DND-41 (cell line): ENCODE data around the gene RUNX1.

Experiments used
- ATAC-seq: fragments of 200-7000 bp; cut with Tn5 transposase; 3 replicates; pipeline ENCODE4 v1.9.1; 2021; ENCODE audit warnings: low read depth; ENCODE audit not compliant: insufficient read depth
- DNase-seq: peaks from one replicate; pipeline ENCODE4 v3.0.0-alpha.2; 2020
- H2AFZ ChIP-seq: 2 replicates; pipeline ENCODE4 v1.6.0; 2012; ENCODE audit warnings: low read depth, low read length
- H3K27ac ChIP-seq: 2 replicates; pipeline ENCODE4 v1.5.1; 2012; ENCODE audit warnings: low read length, inconsistent platforms
- H3K27me3 ChIP-seq: fragments of 200-600 bp; sonication (generic); 2 replicates; pipeline ENCODE4 v1.6.0; 2012; ENCODE audit warnings: low read length, mild to moderate bottlenecking, inconsistent platforms; ENCODE audit not compliant: insufficient read depth, poor library complexity
- H3K36me3 ChIP-seq: 2 replicates; pipeline ENCODE4 v1.5.1; 2012; ENCODE audit warnings: low read length, inconsistent platforms; ENCODE audit not compliant: insufficient read depth
- H3K4me1 ChIP-seq: 2 replicates; pipeline ENCODE4 v1.5.1; 2012; ENCODE audit warnings: mild to moderate bottlenecking, low read length; ENCODE audit not compliant: insufficient read depth
- H3K4me2 ChIP-seq: 2 replicates; pipeline ENCODE4 v1.6.0; 2012; ENCODE audit warnings: mild to moderate bottlenecking, moderate library complexity, low read length, inconsistent platforms; ENCODE audit not compliant: insufficient read depth
- H3K4me3 ChIP-seq, 2 experiments: fragments of 200-600 bp in 1 of 2; shearing (Covaris generic) in 1 of 2; 2 replicates each; pipeline ENCODE4 v1.5.1; 2012 to 2016; ENCODE audit warnings: inconsistent platforms in 2 of 2, low read length in 2 of 2, mild to moderate bottlenecking in 2 of 2, low read depth in 1 of 2, moderate library complexity in 1 of 2
- H3K79me2 ChIP-seq: 2 replicates; pipeline ENCODE4 v1.6.0; 2012; ENCODE audit warnings: low read length, inconsistent platforms; ENCODE audit not compliant: insufficient read depth
- H3K9ac ChIP-seq: 2 replicates; pipeline ENCODE4 v1.6.0; 2012; ENCODE audit warnings: low read depth, mild to moderate bottlenecking, inconsistent platforms, low read length, moderate library complexity
- H3K9me3 ChIP-seq: 2 replicates; pipeline ENCODE4 v1.5.1; 2012; ENCODE audit warnings: low read length, moderate library complexity, mild to moderate bottlenecking, inconsistent platforms; ENCODE audit not compliant: insufficient read depth, severe bottlenecking
- H4K20me1 ChIP-seq: 2 replicates; pipeline ENCODE4 v1.6.0; 2012; ENCODE audit warnings: low read length; ENCODE audit not compliant: insufficient read depth
- CTCF ChIP-seq: IDR thresholded peaks from 2 replicates; pipeline ENCODE4 v1.5.1; 2012; ENCODE audit warnings: borderline replicate concordance, low read length, moderate library complexity, mild to moderate bottlenecking; ENCODE audit not compliant: poor library complexity, severe bottlenecking; ENCODE audit errors: extremely low read depth
- EZH2 ChIP-seq: IDR thresholded peaks from 3 replicates; pipeline ENCODE4 v1.6.1; 2012; ENCODE audit warnings: borderline replicate concordance, low read depth, mild to moderate bottlenecking, moderate library complexity, low read length, inconsistent platforms; ENCODE audit not compliant: severe bottlenecking

Gene RUNX1

GRCh38 chr21:34867785-34868184, 181.3 kb downstream of the RUNX1 start:
- TF ChIP-seq EZH2 (no peak), CTCF (no peak)
- H3K9ac ChIP-seq = no peak overlapping the region
- no peak overlapping the region for H2AFZ ChIP-seq
- no peaks in the 10 kb centered on the region for H3K27me3 ChIP-seq
- H3K4me3 ChIP-seq = no peak overlapping the region
- ATAC-seq (no peak), DNase-seq (no peak)
- peaks cover 98% of the 10 kb centered on the region for H3K79me2 ChIP-seq
- H3K4me1 ChIP-seq = no peaks in the 10 kb centered on the region
- no peaks in the 10 kb centered on the region for H3K9me3 ChIP-seq
- H4K20me1 ChIP-seq = peaks cover 91% of the 10 kb centered on the region
- H3K36me3 ChIP-seq = peaks cover 98% of the 10 kb centered on the region
- no peak overlapping the region for H3K4me2 ChIP-seq
- no peak overlapping the region for H3K27ac ChIP-seq

DNA sequence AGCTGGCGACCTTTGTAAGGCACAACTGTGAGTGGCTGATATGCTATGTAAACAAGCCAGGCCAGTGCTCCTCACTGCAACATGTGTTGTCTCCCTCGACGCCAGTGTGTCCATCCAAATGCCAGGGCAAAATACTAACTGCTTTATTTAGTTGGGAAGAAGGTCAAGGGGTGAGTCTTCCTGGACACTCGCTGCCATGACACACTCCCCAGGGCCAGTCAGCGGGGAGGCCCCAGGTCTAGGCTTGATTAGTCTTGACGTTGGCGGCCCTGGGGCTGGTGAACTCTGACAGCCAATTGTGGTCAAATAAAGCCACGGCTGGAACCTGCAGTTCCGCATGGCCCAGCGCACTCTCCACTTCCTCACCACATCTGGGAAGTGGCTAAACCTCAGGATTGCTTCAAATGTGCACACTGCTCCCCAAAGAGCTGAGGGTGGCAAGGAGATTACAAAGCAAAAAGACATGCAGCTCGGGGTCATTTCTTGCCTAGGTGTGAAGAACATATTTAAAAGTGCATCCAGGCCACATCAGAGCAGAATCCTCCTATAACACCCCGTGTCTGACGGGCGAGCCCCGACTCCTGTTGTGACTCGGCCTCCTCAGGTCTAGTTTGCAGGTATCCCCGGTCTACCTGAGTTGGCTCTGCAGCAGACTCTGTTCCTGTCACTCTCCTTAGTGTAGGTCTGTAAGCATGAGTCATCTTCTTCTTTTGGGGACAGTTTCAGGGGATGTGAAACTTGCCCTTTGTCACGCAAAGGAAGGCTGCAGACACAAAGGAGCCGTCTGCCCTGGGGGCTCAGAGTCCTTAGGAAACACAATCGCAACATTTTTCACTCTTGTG, 183.5 kb downstream of the RUNX1 start:
- DNase-seq (no peak), ATAC-seq (no peak)
- Histone ChIP-seq H3K4me1 (no peaks in the 10 kb centered on the region), H2AFZ (no peak overlapping the region), H4K20me1 (peaks cover 91% of the 10 kb centered on the region), H3K4me2 (no peak overlapping the region), H3K9me3 (no peaks in the 10 kb centered on the region), H3K36me3 (peaks cover 99% of the 10 kb centered on the region), H3K27ac (no peak overlapping the region), H3K9ac (no peak overlapping the region), H3K27me3 (no peaks in the 10 kb centered on the region), H3K4me3 (no peak overlapping the region), H3K79me2 (peaks cover 98% of the 10 kb centered on the region)
- TF ChIP-seq EZH2 = no peak
- TF ChIP-seq CTCF = no peak

GRCh38 chr21:34864370-34865149, 184.5 kb downstream of the RUNX1 start:
- TF ChIP-seq CTCF = no peak
- no peak for TF ChIP-seq EZH2
- Histone ChIP-seq H3K79me2 (peaks cover 98% of the 10 kb centered on the region), H3K36me3 (peaks cover 99% of the 10 kb centered on the region), H3K9ac (no peak overlapping the region), H3K4me2 (no peak overlapping the region), H2AFZ (no peak overlapping the region), H4K20me1 (peaks cover 83% of the 10 kb centered on the region), H3K27me3 (no peaks in the 10 kb centered on the region), H3K4me3 (no peak overlapping the region), H3K4me1 (no peaks in the 10 kb centered on the region), H3K27ac (no peak overlapping the region), H3K9me3 (no peaks in the 10 kb centered on the region)
- DNase-seq = no peak
- no peak for ATAC-seq
